ENCODE measurements around the gene ATG10. TPM values are rescaled to one million over a fixed set of nuclear protein-coding genes. Genes with fewer than 3 reads are reported as not detected.
"Not testable (repeated sequence)": the region's sequence is repeated elsewhere in the genome, so short reads cannot be mapped to it uniquely, and the experiment has no call there.

The ATG10 gene
- total RNA-seq, 5 donors from 2014 or later (not counting 1 experiment from before 2014, with no cell fraction given): 3.9 to 7.8 (median 6.6) TPM

DNA sequence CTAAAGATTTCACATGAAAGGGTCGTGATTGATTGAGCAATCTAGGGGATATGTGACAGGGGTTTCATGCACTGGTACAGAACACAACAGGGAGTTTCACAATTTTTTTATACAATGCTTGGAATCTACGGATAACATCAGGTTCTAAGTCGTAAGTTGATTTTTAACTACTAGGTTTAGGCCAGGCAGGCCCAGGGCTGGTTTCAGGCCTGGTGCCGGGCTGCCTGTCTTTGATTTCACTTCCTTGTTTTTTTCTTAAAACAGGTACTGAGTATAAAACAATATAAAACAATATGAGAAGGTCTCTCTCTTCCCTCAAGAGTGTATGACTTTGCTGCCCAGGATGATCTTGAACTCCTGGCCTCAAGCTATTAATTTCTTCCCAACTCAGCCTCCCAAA is 301.6 kb downstream of the ATG10 start:
- H3K27ac ChIP-seq (ENCODE audit: low read length); ATAC-seq (replicated peaks in 1 of 4); H3K4me3 Mint-ChIP-seq; POLR2A ChIA-PET; DNase-seq; H3K4me3 ChIP-seq (ENCODE audit: control insufficient read depth in 1 of 2, extremely low read depth in 1 of 2, low read length in 1 of 2); H3K27ac Mint-ChIP-seq; H3K27me3 ChIP-seq (replicated peaks in 1 of 2; ENCODE audit: control insufficient read depth in 2 of 2, extremely low read depth in 1 of 2, insufficient read depth in 2 of 2, low read length in 1 of 2); H3K9me3 ChIP-seq; H3K9me3 Mint-ChIP-seq; H3K27me3 Mint-ChIP-seq: not testable (repeated sequence)
- H3K4me1 ChIP-seq (ENCODE audit: control insufficient read depth in 1 of 2, extremely low read depth in 1 of 2, insufficient read depth in 2 of 2, low read length in 2 of 2): peaks cover 4 to 11% of the 10 kb centered on the region in 2 experiments
- CTCF ChIA-PET: interaction anchor here in 1 of 2 donors (0.8 kb wide), 1 partner anchor 9 kb away, joined by 3 read pairs; no protein-coding TSS in a partner anchor
- H3K36me3 Mint-ChIP-seq: peaks cover 56% of the 10 kb centered on the region
- peaks cover 33 to 47% (median 33%) of the 10 kb centered on the region in 3 donors for H3K4me1 Mint-ChIP-seq
- peaks cover 3 to 30% of the 10 kb centered on the region in 2 donors for H3K36me3 ChIP-seq (ENCODE audit: control insufficient read depth in 2 of 2, extremely low read depth in 1 of 2, insufficient read depth in 1 of 2, low read length in 1 of 2)
- WGBS (ENCODE audit: insufficient coverage): 85% methylated on average over 2 of the region's 4 CpGs

DNA sequence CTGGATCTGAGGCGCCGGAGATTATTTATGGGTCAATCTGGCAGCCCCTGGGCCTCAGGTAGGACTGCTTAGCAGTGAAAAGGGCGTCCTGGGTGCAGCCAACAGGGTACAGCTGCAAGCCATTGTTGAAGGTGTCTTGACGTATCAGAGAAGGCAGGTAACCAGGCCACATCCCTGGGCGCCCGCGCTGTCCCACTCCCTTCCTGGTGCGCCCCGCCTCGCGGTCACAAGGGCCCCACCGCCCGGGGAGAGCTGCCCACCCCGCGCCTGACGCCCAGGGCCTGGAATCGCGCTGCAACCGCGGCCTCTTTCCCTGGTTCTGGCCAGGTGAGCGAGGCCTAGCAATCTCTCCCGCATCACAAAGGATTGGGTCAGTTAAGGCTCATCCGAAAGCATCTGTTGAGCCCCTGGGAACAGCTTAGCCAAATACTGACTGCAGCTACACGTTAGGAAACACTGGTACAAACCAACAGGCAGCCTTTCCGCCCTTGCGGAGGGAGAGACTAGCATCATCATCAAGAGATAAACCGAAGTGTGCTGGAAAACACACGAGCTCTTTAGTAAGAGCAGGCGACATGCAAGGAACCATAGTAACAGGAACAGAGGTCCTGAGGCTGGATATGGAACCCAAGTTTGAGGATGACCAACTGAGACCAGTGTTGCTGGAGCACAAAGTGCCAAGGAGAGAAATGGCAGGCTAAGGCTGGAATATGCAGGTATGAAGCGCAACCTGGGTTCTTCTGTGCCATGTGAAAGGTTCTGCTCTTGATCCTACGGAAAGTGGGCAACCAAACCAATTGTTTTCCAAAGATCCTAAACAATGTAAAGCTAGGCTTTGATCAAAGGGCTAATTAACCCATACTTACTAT is 302.8 kb downstream of the ATG10 start:
- Histone ChIP-seq H3K4me3 (ENCODE audit: control insufficient read depth in 1 of 2, extremely low read depth in 1 of 2, low read length in 1 of 2) (no peak overlapping the region), H3K27ac (ENCODE audit: low read length) (no peak overlapping the region), H3K4me1 (ENCODE audit: control insufficient read depth in 1 of 2, extremely low read depth in 1 of 2, insufficient read depth in 2 of 2, low read length in 2 of 2) (peaks cover 4 to 17% of the 10 kb centered on the region in 2 experiments), H3K36me3 (ENCODE audit: control insufficient read depth in 2 of 2, extremely low read depth in 1 of 2, insufficient read depth in 1 of 2, low read length in 1 of 2) (peaks cover 3 to 29% of the 10 kb centered on the region in 2 donors), H3K27me3 (replicated peaks in 1 of 2; ENCODE audit: control insufficient read depth in 2 of 2, extremely low read depth in 1 of 2, insufficient read depth in 2 of 2, low read length in 1 of 2) (no peaks in the 10 kb centered on the region), H3K9me3 (no peaks in the 10 kb centered on the region)
- Mint-ChIP-seq H3K27ac (no peak overlapping the region), H3K9me3 (no peaks in the 10 kb centered on the region), H3K27me3 (no peaks in the 10 kb centered on the region), H3K4me1 (peaks cover 41 to 56% (median 44%) of the 10 kb centered on the region in 3 donors), H3K36me3 (peaks cover 49% of the 10 kb centered on the region), H3K4me3 (no peak overlapping the region)
- 95% methylated on average over 31 of the region's 31 CpGs for WGBS (ENCODE audit: insufficient coverage)
- ATAC-seq (replicated peaks in 1 of 4): no peak
- CTCF ChIA-PET: interaction anchor here in 1 of 2 donors (0.5 to 0.8 kb wide), 2 partner anchors 10 to 931 kb away, joined by 3 read pairs; no protein-coding TSS in a partner anchor
- POLR2A ChIA-PET: interaction anchor here in 1 of 2 donors (0.6 kb wide), 1 partner anchor 1223 kb away, joined by 3 read pairs; no protein-coding TSS in a partner anchor
- DNase-seq: no peak

DNA sequence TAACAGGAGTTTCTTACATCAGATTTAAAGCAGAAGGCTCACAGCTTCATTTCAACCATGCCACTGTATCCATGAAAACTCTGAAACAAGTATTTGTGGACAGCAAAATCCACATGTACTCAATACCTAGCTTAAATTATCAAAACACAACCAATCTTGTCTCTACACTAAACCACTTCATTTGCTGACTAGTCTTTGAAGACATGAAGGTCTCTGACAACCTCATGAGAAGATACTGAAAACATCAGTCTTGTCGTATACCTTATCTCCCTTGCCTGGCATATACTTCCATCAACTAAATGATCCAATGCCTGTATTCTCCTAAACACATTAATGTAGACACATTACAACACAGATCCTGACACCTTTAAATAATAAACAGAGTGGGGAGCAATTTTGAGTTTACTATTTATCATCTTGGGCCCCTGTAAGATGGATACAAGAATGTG is 303.4 kb downstream of the ATG10 start:
- Mint-ChIP-seq H3K9me3 (no peaks in the 10 kb centered on the region), H3K27me3 (no peaks in the 10 kb centered on the region), H3K4me3 (peak overlapping the region in 2 of 3 donors; percentile 4 to 49), H3K36me3 (peaks cover 44% of the 10 kb centered on the region), H3K4me1 (peaks cover 41 to 59% (median 48%) of the 10 kb centered on the region in 3 donors), H3K27ac (no peak overlapping the region)
- ChIA-PET CTCF (no interaction called here), POLR2A (no interaction called here)
- H3K4me3 ChIP-seq (ENCODE audit: control insufficient read depth in 1 of 2, extremely low read depth in 1 of 2, low read length in 1 of 2): no peak overlapping the region
- H3K36me3 ChIP-seq (ENCODE audit: control insufficient read depth in 2 of 2, extremely low read depth in 1 of 2, insufficient read depth in 1 of 2, low read length in 1 of 2): peaks cover 3 to 29% of the 10 kb centered on the region in 2 donors
- ATAC-seq (replicated peaks in 1 of 4) (no peak), DNase-seq (no peak)
- H3K27me3 ChIP-seq (replicated peaks in 1 of 2; ENCODE audit: control insufficient read depth in 2 of 2, extremely low read depth in 1 of 2, insufficient read depth in 2 of 2, low read length in 1 of 2): no peaks in the 10 kb centered on the region
- WGBS (ENCODE audit: insufficient coverage): no CpG with 5 or more reads among the region's 1 CpG
- H3K27ac ChIP-seq (ENCODE audit: low read length): no peak overlapping the region
- peaks cover 4 to 17% of the 10 kb centered on the region in 2 experiments for H3K4me1 ChIP-seq (ENCODE audit: control insufficient read depth in 1 of 2, extremely low read depth in 1 of 2, insufficient read depth in 2 of 2, low read length in 2 of 2)
- no peaks in the 10 kb centered on the region for H3K9me3 ChIP-seq

DNA sequence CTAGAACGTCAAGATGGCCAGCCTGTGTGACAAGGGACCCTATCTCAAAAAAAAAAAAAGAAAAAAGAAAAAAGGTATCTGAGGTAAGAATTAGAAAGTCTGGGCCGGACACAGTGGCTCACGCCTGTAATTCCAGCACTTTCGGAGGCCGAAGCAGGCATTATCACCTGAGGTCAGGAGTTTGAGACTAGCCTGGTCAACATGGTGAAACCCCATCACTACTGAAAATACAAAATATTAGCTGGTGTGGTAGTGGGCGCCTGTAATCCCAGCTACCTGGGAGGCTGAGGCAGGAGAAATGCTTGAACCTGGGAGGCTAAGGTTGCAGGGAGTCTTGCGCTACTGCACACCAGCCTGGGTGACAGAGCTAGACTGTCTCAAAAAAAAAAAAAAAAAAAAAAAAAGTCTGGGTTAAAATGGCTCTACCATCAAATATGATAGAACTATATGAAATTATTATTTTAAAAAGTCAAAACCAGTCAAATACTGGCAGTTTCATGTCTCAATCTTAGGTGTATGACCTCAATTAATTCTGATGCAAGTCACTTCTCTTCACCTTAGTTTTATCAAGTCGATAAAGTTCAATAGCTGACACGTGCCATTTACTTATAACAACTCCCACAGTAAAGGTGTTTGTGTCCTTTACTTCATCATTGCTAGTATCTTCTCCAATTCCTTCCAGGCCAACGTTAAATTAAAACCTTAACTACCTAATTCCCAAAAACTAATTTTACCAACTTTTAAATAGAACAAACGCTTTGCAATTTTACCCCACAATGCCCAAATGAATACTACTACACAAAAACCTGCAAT is 305.2 kb downstream of the ATG10 start:
- peaks cover 44% of the 10 kb centered on the region for H3K36me3 Mint-ChIP-seq
- Histone ChIP-seq H3K27ac (ENCODE audit: low read length) (peak overlapping the region; percentile 68), H3K36me3 (ENCODE audit: control insufficient read depth in 2 of 2, extremely low read depth in 1 of 2, insufficient read depth in 1 of 2, low read length in 1 of 2) (peaks cover 3 to 29% of the 10 kb centered on the region in 2 donors), H3K9me3 (no peaks in the 10 kb centered on the region), H3K27me3 (replicated peaks in 1 of 2; ENCODE audit: control insufficient read depth in 2 of 2, extremely low read depth in 1 of 2, insufficient read depth in 2 of 2, low read length in 1 of 2) (no peaks in the 10 kb centered on the region), H3K4me3 (ENCODE audit: control insufficient read depth in 1 of 2, extremely low read depth in 1 of 2, low read length in 1 of 2) (peak overlapping the region; percentile 69 to 87), H3K4me1 (ENCODE audit: control insufficient read depth in 1 of 2, extremely low read depth in 1 of 2, insufficient read depth in 2 of 2, low read length in 2 of 2) (peaks cover 4 to 17% of the 10 kb centered on the region in 2 experiments)
- no peaks in the 10 kb centered on the region for H3K9me3 Mint-ChIP-seq
- CTCF ChIA-PET: interaction anchor here (0.6 kb wide), 3 partner anchors 11 to 1032 kb away, joined by 3 to 5 read pairs (median 4); no protein-coding TSS in a partner anchor
- POLR2A ChIA-PET: no interaction called here
- ATAC-seq (replicated peaks in 1 of 4) (no peak), DNase-seq (no peak)
- H3K4me3 Mint-ChIP-seq: peak overlapping the region; percentile 91 to 97 (median 94)
- 15% methylated on average over 3 of the region's 11 CpGs for WGBS (ENCODE audit: insufficient coverage)
- peaks cover 41 to 59% (median 48%) of the 10 kb centered on the region in 3 donors for H3K4me1 Mint-ChIP-seq
- H3K27me3 Mint-ChIP-seq: no peaks in the 10 kb centered on the region
- peak overlapping the region; percentile 100 for H3K27ac Mint-ChIP-seq

DNA sequence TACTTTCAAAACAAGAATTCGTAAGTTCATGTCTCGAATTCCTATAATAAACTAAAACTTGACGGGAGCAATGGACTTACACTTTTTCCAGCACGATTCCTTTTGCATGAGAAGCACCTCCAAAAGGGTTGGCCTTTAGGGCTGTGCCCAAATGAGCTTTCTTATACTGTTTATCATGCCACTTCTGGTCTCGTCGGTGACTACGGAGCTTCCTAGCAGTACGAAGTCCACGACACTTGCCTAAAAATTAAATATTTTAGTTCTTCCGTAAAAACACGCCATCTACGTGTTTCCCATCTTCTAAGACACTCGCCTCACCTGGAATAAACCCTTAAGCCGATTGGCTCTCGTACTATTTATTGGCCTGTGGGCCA is 305.8 kb downstream of the ATG10 start:
- WGBS (ENCODE audit: insufficient coverage): 0% methylated on average over 15 of the region's 15 CpGs
- Histone ChIP-seq H3K36me3 (ENCODE audit: control insufficient read depth in 2 of 2, extremely low read depth in 1 of 2, insufficient read depth in 1 of 2, low read length in 1 of 2) (peaks cover 3 to 29% of the 10 kb centered on the region in 2 donors), H3K4me3 (ENCODE audit: control insufficient read depth in 1 of 2, extremely low read depth in 1 of 2, low read length in 1 of 2) (peak overlapping the region; percentile 69 to 87), H3K4me1 (ENCODE audit: control insufficient read depth in 1 of 2, extremely low read depth in 1 of 2, insufficient read depth in 2 of 2, low read length in 2 of 2) (peaks cover 4 to 17% of the 10 kb centered on the region in 2 experiments), H3K27me3 (replicated peaks in 1 of 2; ENCODE audit: control insufficient read depth in 2 of 2, extremely low read depth in 1 of 2, insufficient read depth in 2 of 2, low read length in 1 of 2) (no peaks in the 10 kb centered on the region), H3K9me3 (no peaks in the 10 kb centered on the region), H3K27ac (ENCODE audit: low read length) (peak overlapping the region; percentile 68)
- peaks cover 38 to 56% (median 43%) of the 10 kb centered on the region in 3 donors for H3K4me1 Mint-ChIP-seq
- peak overlapping the region; percentile 91 to 97 (median 94) for H3K4me3 Mint-ChIP-seq
- DNase-seq: peak in 1 of 35 experiments; percentile 3
- POLR2A ChIA-PET: interaction anchor here (0.6 kb wide), 2 partner anchors 1623 kb away, joined by 3 to 5 read pairs; partner anchors contain the start of genes DHFR (in 2 of the 2) and MSH3 (in 1 of the 2)
- H3K27ac Mint-ChIP-seq: peak overlapping the region; percentile 100
- CTCF ChIA-PET: interaction anchor here in 1 of 2 donors (0.6 kb wide), 1 partner anchor 10 kb away, joined by 4 read pairs; no protein-coding TSS in a partner anchor
- ATAC-seq (replicated peaks in 1 of 4): no peak
- H3K36me3 Mint-ChIP-seq: peaks cover 41% of the 10 kb centered on the region
- H3K27me3 Mint-ChIP-seq: no peaks in the 10 kb centered on the region
- H3K9me3 Mint-ChIP-seq: no peaks in the 10 kb centered on the region
